Measurements from ENCODE around the gene CYP20A1.

DNA sequence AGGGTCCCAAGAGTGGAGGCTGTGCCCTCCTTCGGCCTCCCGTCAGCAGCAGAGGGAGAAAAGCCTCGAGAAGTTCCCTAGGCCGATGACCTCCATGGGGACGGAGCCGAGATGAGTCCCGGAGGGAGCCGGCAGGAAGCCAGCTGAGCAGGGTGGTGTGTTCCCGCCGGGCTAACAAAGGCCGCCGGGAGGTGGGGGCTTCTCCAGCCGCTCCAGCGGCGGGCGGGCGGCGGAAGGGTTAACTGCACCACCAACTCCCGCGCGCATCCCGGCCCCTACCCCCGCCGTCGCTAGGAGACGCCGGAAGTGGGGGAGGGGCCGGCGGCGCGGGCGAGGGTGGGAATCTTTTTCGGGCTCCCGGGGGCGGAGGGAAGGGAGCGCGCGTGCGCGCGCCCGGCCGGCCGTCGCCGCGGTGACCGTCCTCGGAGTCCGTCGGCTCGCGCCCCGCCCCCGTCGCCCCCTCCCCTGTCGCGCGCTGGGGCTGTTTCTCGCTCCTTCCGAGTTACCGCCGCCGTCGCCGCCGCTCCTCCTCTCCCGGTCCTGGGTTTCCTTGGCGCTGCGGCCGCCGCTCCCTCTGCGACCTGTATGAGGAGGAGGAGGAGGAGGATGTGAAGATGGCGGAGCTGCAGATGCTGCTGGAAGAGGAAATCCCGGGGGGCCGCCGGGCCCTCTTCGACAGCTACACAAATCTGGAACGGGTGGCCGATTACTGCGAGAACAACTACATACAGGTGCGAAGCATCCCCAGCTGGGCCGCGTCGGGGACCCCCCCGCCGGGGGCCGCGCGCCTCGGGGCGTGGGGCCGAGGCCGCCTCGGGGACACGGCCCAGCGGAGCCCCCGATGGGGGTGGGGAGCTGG, 89.3 kb downstream of the CYP20A1 start, which contains the start of gene ABI2:
- TF ChIP-seq, protein P1, sequence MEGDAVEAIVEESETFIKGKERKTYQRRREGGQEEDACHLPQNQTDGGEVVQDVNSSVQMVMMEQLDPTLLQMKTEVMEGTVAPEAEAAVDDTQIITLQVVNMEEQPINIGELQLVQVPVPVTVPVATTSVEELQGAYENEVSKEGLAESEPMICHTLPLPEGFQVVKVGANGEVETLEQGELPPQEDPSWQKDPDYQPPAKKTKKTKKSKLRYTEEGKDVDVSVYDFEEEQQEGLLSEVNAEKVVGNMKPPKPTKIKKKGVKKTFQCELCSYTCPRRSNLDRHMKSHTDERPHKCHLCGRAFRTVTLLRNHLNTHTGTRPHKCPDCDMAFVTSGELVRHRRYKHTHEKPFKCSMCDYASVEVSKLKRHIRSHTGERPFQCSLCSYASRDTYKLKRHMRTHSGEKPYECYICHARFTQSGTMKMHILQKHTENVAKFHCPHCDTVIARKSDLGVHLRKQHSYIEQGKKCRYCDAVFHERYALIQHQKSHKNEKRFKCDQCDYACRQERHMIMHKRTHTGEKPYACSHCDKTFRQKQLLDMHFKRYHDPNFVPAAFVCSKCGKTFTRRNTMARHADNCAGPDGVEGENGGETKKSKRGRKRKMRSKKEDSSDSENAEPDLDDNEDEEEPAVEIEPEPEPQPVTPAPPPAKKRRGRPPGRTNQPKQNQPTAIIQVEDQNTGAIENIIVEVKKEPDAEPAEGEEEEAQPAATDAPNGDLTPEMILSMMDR (IDR thresholded peaks at IDR 0.05; ENCODE audit: insufficient read depth, low read length, poor library complexity, severe bottlenecking): no peak
- TF ChIP-seq EZH2phosphoT487 (conservative IDR thresholded peaks at IDR 0.05; ENCODE audit: low read length): no peak

Data from SU-DHL-6 (cell line).